Kidney epithelial cell (primary cell): ENCODE data around the gene PRELID3B. TPM values are rescaled to one million over a fixed set of nuclear protein-coding genes. Genes with fewer than 3 reads are reported as not detected.
A peak's percentile ranks its signal among the peaks of the same experiment; 100 is the strongest.

Source experiments
- DNase-seq: peaks from one replicate; pipeline ENCODE4 v3.0.0-alpha.2; 2010; ENCODE audit warnings: low read depth
- H3K27me3 ChIP-seq: 2 replicates; pipeline ENCODE4 v1.6.0; 2011; ENCODE audit warnings: low read length; ENCODE audit not compliant: control insufficient read depth, insufficient read depth
- H3K36me3 ChIP-seq: 2 replicates; pipeline ENCODE4 v1.5.1; 2011; ENCODE audit warnings: low read length; ENCODE audit not compliant: control insufficient read depth, insufficient read depth
- H3K4me3 ChIP-seq: 2 replicates; pipeline ENCODE4 v1.5.1; 2011; ENCODE audit warnings: low read depth, mild to moderate bottlenecking, control low read depth, low read length
- total RNA-seq: library from RNA; depleted of rRNA; stranded (reverse); fragments of >200 nt; gene quantifications from 2 replicates; pipeline ENCODE4 v1.2.3, GENCODE V29; 2015
- TF ChIP-seq, protein P1 (sequence below): IDR thresholded peaks from 2 replicates; pipeline ENCODE4 v1.5.1; 2011; ENCODE audit warnings: mild to moderate bottlenecking, moderate library complexity, low read length, control low read depth, inconsistent platforms; ENCODE audit not compliant: insufficient read depth, poor library complexity, severe bottlenecking

Gene PRELID3B
- total RNA-seq, 1 donor from 2014 or later = 61.5 TPM

DNA sequence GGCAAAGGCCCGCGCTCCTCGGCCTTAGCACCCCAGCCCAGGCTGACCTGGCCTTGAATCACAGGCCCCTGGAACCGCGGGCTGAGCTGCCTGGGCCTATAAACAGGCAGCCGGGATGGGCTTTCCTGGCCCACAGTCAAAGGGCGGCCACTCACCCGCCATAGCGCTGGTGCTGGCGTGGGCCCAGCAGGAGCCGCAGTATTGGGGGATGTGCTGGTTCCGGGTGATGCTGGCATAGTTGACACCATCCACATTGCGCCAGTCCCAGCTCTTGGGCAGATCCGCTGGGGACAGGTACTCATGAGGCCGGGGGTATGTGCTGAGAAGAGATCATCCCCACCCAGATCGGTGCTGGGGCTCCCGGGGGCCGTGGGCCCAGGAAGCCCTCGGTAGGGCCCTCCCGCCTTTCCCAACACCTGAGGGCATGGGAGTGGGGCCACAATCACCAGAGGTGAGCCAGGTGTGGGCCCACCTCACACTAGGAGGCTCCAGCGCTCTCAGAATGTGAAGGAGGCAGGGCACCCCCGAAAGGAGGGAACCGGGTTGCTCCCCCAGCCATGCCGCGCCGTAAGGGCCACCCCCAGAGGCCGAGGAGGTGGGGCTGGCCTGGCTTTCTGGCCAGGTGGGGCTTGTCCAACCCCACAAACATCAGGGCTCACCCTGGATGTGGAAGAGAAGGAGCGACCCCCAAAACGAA is 36.3 kb downstream of the PRELID3B start:
- H3K4me3 ChIP-seq = peak overlapping the region; percentile 72
- H3K27me3 ChIP-seq = no peaks in the 10 kb centered on the region
- H3K36me3 ChIP-seq = no peaks in the 10 kb centered on the region
- TF ChIP-seq, protein P1, sequence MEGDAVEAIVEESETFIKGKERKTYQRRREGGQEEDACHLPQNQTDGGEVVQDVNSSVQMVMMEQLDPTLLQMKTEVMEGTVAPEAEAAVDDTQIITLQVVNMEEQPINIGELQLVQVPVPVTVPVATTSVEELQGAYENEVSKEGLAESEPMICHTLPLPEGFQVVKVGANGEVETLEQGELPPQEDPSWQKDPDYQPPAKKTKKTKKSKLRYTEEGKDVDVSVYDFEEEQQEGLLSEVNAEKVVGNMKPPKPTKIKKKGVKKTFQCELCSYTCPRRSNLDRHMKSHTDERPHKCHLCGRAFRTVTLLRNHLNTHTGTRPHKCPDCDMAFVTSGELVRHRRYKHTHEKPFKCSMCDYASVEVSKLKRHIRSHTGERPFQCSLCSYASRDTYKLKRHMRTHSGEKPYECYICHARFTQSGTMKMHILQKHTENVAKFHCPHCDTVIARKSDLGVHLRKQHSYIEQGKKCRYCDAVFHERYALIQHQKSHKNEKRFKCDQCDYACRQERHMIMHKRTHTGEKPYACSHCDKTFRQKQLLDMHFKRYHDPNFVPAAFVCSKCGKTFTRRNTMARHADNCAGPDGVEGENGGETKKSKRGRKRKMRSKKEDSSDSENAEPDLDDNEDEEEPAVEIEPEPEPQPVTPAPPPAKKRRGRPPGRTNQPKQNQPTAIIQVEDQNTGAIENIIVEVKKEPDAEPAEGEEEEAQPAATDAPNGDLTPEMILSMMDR = no peak
- DNase-seq = no peak

DNA sequence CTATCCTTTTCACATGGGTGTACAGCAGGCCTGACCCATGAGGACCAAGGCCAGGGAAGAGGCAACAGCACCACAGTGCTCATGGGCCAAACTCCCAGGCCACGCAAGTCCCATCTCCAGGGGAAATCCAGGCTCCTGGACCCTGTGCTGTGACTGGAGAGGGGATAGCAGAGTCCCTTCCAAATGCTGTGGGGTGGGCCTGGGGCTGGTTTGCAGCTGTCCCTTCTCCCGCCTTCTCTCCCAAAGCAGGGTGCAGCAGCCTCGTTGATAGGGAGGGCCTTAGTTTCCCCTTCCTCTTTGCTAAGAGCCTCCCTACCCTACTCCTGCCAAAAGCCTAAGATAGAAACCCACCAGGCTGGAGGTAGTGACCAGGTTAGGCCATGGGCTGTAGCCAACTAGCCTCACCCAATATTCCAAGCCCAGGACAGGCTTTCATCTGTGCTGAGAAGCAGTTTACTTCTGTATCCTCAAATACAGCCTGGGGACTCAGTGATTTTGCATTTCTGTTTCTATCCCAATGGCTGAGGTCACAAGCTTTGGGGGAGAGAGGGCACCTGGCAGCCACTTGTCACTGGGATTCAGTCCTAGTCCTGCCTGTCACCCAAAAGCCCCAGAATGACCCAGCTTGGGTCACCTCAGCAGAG is 36.9 kb downstream of the PRELID3B start:
- H3K27me3 ChIP-seq = no peaks in the 10 kb centered on the region
- TF ChIP-seq, protein P1 = no peak
- no peak for DNase-seq
- no peak overlapping the region for H3K4me3 ChIP-seq
- H3K36me3 ChIP-seq = no peaks in the 10 kb centered on the region

DNA sequence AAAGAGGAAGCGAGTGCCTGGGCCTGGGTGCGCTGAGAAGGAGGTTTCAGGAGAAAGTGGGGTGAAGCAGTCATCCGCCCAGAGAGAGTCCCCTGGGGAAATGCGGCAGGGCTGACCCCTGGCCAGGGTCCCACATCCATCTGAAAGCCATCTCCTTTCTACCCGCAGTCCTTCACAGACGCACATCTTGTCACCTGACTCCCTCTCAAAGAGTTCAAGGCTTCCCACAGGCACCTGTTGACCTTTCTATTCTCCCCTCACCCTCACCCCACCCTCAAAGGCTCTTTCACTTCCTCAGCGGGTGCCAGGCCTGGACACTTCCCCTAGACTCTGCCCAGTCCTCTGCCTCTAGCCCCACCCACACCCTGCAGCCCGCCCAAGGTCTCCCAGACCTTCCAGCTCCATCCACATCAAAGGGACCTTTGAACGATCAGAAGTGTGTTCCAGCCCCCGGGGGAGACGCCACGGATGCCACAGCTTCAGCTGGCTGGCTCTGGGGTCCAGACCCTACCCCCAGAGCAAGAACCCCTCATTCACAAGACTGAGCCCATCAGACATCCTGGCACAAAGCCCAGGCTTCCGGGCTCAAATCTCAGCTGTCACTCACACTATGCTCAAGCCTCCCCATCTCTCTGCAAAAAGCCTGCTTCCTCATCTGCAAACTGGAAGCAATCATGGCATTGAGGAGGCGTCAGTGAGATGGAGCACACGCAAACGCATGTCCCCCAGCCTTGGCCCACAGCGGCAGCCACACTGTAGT is 37.6 kb downstream of the PRELID3B start:
- no peak for DNase-seq
- H3K4me3 ChIP-seq = no peak overlapping the region
- no peaks in the 10 kb centered on the region for H3K36me3 ChIP-seq
- TF ChIP-seq, protein P1 = no peak
- no peaks in the 10 kb centered on the region for H3K27me3 ChIP-seq

DNA sequence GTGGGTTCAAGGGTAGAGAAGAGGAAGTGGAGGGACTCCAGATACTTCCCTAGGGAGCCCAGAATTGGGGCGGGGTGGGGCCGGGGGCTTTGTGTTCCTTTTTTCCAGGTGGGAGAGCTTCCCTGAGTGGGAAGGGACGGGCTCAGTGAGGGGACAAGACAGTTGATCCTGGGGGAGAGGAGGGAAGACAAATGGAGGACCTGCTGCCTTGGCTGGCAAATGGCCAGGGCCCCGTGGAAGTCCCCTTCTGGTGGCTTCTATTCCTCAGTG is 38.2 kb downstream of the PRELID3B start:
- H3K36me3 ChIP-seq = no peaks in the 10 kb centered on the region
- DNase-seq = no peak
- H3K27me3 ChIP-seq = no peaks in the 10 kb centered on the region
- H3K4me3 ChIP-seq = no peak overlapping the region
- TF ChIP-seq, protein P1 = no peak

DNA sequence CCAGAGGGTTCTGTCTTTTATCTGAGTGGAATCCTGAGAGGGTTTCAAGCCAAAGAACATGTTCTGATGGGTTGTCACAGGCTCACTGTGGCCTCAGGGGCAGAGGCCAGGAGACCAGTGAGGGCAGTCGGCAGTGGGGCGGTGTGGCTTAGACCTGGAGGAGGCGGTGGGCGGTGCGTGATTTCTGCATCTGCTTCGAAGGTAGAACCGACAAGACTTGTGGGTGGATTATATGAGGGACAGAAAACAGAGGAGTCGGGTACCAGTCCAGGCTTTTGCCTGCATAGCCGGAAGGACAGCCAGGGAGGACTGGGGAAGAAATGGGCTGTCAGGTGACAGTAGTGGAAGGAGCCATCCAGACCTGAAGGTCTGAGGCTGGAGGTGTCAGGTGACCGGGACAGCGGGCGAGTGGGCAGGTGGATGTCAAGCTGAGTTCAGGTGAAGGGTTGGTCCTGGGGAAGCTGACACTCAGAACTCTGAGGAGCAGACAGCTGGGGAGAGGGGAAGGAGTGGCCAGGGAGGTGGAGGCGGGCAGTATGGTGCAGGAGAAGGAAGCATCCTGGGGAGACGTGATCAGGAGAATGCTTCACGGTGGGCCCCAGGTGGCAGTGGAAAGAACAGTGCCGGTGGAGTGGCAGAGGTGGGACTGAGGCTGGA is 38.6 kb downstream of the PRELID3B start:
- DNase-seq = no peak
- H3K36me3 ChIP-seq = no peaks in the 10 kb centered on the region
- H3K27me3 ChIP-seq = no peaks in the 10 kb centered on the region
- TF ChIP-seq, protein P1 = no peak
- no peak overlapping the region for H3K4me3 ChIP-seq
